Fibroblast of villous mesenchyme (primary cell): ENCODE data around the gene SYTL3. TPM values are rescaled to one million over a fixed set of nuclear protein-coding genes. Genes with fewer than 3 reads are reported as not detected.
A peak's percentile ranks its signal among the peaks of the same experiment; 100 is the strongest.
"Not testable (repeated sequence)": the region's sequence is repeated elsewhere in the genome, so short reads cannot be mapped to it uniquely, and the experiment has no call there.

Experiments used
- DNase-seq: peaks from one replicate; pipeline ENCODE4 v3.0.0-alpha.2; 2010; ENCODE audit warnings: low read depth
- H3K4me3 ChIP-seq: 2 replicates; pipeline ENCODE4 v1.5.1; 2011; ENCODE audit warnings: low read depth, mild to moderate bottlenecking, low read length
- total RNA-seq: library from RNA; depleted of rRNA; stranded (reverse); fragments of >200 nt; gene quantifications from 2 replicates; pipeline ENCODE4 v1.2.3, GENCODE V29; 2012
- TF ChIP-seq, protein P1 (sequence below): IDR thresholded peaks from 2 replicates; pipeline ENCODE4 v1.5.1; 2012; ENCODE audit warnings: low read depth, mild to moderate bottlenecking, low read length; ENCODE audit not compliant: insufficient read depth

Gene SYTL3
- total RNA-seq, 1 donor = 1.7 TPM

- H3K4me3 ChIP-seq = no peak overlapping the region
- TF ChIP-seq, protein P1, sequence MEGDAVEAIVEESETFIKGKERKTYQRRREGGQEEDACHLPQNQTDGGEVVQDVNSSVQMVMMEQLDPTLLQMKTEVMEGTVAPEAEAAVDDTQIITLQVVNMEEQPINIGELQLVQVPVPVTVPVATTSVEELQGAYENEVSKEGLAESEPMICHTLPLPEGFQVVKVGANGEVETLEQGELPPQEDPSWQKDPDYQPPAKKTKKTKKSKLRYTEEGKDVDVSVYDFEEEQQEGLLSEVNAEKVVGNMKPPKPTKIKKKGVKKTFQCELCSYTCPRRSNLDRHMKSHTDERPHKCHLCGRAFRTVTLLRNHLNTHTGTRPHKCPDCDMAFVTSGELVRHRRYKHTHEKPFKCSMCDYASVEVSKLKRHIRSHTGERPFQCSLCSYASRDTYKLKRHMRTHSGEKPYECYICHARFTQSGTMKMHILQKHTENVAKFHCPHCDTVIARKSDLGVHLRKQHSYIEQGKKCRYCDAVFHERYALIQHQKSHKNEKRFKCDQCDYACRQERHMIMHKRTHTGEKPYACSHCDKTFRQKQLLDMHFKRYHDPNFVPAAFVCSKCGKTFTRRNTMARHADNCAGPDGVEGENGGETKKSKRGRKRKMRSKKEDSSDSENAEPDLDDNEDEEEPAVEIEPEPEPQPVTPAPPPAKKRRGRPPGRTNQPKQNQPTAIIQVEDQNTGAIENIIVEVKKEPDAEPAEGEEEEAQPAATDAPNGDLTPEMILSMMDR = no peak
- DNase-seq = no peak
Observed at GRCh38 chr6:158785036-158785435, 135.2 kb downstream of the SYTL3 start.

DNA sequence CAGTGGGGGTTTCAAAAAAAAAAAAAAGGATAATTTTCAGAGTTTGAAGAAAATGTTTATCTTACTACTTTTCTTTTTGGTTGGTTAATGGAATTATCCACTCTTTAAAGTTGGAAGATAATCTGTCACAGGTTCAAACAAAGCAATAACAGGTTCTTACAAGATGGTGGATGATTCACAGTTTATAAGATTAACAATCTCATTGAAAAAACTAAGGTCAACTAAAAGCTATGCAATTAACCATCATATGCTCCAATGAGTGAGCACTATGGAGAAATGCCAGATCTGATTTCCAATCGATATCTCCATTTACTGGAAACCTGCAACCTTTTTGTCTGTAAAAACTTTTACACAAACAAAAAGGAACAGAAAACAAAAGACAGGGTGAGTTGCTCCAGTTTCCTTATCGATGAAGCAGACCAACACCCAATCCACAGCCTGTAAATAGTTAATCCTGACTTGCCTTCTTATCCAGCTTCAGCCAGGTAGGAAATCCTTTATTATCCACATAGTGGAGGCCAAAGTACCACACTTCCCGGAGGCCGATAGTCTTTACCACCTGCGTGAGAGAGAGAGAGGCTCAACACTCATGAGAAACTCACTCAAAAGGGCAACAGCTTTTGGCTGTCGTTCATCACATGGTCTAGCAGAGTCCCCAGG, 136.9 kb downstream of the SYTL3 start:
- no peak for DNase-seq
- no peak overlapping the region for H3K4me3 ChIP-seq
- TF ChIP-seq, protein P1 = no peak

GRCh38 chr6:158787395-158787794, 137.5 kb downstream of the SYTL3 start:
- no peak overlapping the region for H3K4me3 ChIP-seq
- DNase-seq = no peak
- TF ChIP-seq, protein P1 = no peak

GRCh38 chr6:158789115-158789917, 139.5 kb downstream of the SYTL3 start:
- DNase-seq = no peak
- TF ChIP-seq, protein P1 = no peak
- H3K4me3 ChIP-seq = no peak overlapping the region

DNA sequence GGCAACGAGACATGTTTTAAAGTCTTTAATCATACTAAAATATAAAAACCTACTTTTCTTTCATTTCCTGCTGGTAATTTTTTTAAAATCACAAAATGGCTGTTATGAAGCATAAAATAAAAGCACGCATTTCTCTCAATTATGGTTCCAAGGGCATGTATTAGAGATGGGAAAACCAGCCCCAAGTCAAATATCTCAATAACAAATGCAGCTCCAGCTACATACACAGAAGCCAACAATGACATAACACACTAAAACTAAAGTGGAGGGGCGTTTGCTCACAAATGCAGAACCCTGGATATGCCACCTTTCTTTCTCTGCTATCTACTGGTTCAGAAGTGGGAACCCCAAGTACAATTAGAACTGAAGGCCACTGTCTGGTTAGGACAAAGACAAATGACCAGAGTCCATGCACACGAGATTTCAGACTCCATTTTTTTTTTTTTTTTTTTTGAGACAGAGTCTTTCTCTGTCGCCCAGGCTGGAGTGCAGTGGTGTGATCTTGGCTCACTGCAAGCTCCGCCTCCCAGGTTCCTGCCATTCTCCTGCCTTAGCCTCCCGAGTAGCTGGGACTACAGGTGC, 141.5 kb downstream of the SYTL3 start:
- no peak overlapping the region for H3K4me3 ChIP-seq
- no peak for DNase-seq
- TF ChIP-seq, protein P1 = no peak

GRCh38 chr6:158792505-158792904, 142.7 kb downstream of the SYTL3 start:
- DNase-seq = not testable (repeated sequence)

GRCh38 chr6:158793432-158793831, 143.6 kb downstream of the SYTL3 start:
- no peak overlapping the region for H3K4me3 ChIP-seq
- peak; percentile 73 for DNase-seq
- TF ChIP-seq, protein P1 = peak; percentile 69

More at GRCh38 chr6:158792505-158792904, 142.7 kb downstream of the SYTL3 start:
- H3K4me3 ChIP-seq = not testable (repeated sequence)
